GM12892 (cell line): ENCODE measurements around the gene ANAPC2.
A peak's percentile ranks its signal among the peaks of the same experiment; 100 is the strongest.

Experiments
- DNase-seq: peaks from one replicate; pipeline ENCODE4 v3.0.0; 2011; ENCODE audit not compliant: insufficient read length
- FAIRE-seq: peaks from 2 replicates; lab custom pipeline; 2011; peaks lifted over from hg19 to GRCh38; lab: Jason Lieb, UNC
- POLR2A ChIP-seq: IDR thresholded peaks from 2 replicates; pipeline ENCODE4 v1.6.1; 2011; ENCODE audit warnings: low read depth, low read length, control low read depth
- POLR2AphosphoS5 ChIP-seq: IDR thresholded peaks from 2 replicates; pipeline ENCODE4 v1.6.1; 2011; ENCODE audit warnings: low read depth, low read length, control low read depth
- TAF1 ChIP-seq: IDR thresholded peaks from 2 replicates; pipeline ENCODE4 v1.6.1; 2011; ENCODE audit warnings: low read depth, mild to moderate bottlenecking, control low read depth, low read length, borderline replicate concordance

ANAPC2 gene

GRCh38 chr9:137128862-137129455 is 59.4 kb downstream of the ANAPC2 start:
- DNase-seq, result no peak
- FAIRE-seq, result peak; percentile 33
- TF ChIP-seq POLR2A (no peak), TAF1 (no peak), POLR2AphosphoS5 (no peak)

GRCh38 chr9:137128158-137128861 is 60.0 kb downstream of the ANAPC2 start:
- no peak for TF ChIP-seq POLR2A
- no peak for TF ChIP-seq POLR2AphosphoS5
- no peak for TF ChIP-seq TAF1
- FAIRE-seq (no peak), DNase-seq (peak; percentile 16)

GRCh38 chr9:137127301-137128157 is 60.8 kb downstream of the ANAPC2 start:
- FAIRE-seq, result peak; percentile 33
- TF ChIP-seq POLR2AphosphoS5, result no peak
- TF ChIP-seq TAF1, result no peak
- no peak for TF ChIP-seq POLR2A
- DNase-seq, result no peak

- TF ChIP-seq TAF1 (no peak), POLR2AphosphoS5 (no peak), POLR2A (no peak)
- FAIRE-seq (no peak), DNase-seq (no peak)
Measured at GRCh38 chr9:137126786-137127185, 61.6 kb downstream of the ANAPC2 start.
